ENCODE measurements around the gene ZNF683.
"Not testable (repeated sequence)": the region's sequence is repeated elsewhere in the genome, so short reads cannot be mapped to it uniquely, and the experiment has no call there.

The ZNF683 gene

DNA sequence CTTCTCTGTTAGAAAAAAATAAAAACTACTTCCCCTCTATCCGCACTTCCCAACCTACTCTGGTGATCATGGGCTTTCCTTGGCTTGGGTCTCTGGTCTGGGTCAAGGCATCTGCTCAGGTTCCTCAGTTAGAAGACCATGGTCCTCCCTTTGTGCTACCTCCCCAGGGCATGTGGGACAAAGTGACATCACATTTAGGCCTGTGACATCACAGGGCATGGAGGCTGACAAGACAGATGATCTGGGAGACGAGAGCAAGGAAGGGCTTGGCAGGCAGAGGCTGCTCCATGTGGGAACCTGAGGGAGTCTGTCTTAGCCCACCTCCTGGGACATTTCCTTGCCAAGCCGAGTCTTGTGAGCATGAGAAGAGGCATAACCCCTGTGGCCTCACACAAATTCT is at the start of gene ZNF683:
Gene ZNF683, minus strand, starts transcription at position 140 of the 400 bp plus-strand sequence. CDS start 4,179 bp downstream, outside the sequence.
- DNase-seq, result not testable (repeated sequence)

GRCh38 chr1:26419494-26419893 is 46.9 kb upstream of the ZNF683 start:
- no peak for DNase-seq

DNA sequence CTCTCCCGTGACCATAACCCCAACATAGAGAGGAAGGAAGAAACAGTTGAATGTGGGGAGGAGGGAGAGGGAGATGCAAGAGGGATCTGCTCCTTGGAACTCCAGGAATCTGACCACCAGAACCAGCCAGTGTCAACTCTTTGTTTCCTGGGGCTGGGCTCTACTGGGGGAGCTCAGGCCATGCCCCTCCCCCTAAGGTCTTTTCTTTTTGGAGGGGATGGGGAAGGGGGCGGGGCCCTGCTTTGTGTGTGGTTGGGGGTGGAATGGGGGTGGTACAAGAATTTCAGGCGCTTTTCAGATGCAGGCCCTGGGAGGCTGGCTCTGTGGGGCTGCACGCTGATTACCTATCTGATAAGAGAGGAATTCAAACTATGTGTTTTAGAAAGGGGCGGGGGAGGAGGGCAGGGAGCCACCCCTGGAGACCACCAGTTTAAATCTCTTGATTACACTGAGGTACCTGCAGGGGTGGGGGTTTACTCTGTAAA is 46.4 kb upstream of the ZNF683 start:
- no peak for DNase-seq

GRCh38 chr1:26417111-26417759 is 44.7 kb upstream of the ZNF683 start:
- peak; percentile 88 to 89 for DNase-seq

GRCh38 chr1:26413031-26413430 is 40.5 kb upstream of the ZNF683 start:
- DNase-seq, result no peak

- no peak for DNase-seq
Measured at GRCh38 chr1:26412180-26412840, 39.8 kb upstream of the ZNF683 start.

DNA sequence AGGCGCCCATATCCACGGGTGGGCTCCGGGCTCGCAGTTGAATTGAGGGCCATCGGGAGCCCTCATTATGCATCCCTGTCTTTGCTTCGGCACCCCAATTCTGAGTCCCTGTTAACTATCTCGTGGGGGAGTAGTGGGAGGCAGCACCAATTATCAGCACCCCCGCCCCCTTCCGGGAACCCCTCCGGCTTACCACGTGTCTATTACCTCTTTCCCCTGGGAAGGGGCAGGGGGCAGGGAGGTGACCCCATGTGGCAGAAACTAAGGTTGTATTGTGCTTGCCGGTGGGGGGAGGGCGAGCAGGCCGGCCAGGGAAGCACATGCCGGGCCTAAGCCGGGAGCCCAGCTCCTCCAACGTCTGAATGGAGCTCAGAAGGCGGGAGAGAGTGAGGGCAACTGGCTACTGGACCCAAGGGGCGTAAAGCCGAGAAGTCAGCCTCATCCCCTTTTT is 39.1 kb upstream of the ZNF683 start:
- no peak for DNase-seq

DNA sequence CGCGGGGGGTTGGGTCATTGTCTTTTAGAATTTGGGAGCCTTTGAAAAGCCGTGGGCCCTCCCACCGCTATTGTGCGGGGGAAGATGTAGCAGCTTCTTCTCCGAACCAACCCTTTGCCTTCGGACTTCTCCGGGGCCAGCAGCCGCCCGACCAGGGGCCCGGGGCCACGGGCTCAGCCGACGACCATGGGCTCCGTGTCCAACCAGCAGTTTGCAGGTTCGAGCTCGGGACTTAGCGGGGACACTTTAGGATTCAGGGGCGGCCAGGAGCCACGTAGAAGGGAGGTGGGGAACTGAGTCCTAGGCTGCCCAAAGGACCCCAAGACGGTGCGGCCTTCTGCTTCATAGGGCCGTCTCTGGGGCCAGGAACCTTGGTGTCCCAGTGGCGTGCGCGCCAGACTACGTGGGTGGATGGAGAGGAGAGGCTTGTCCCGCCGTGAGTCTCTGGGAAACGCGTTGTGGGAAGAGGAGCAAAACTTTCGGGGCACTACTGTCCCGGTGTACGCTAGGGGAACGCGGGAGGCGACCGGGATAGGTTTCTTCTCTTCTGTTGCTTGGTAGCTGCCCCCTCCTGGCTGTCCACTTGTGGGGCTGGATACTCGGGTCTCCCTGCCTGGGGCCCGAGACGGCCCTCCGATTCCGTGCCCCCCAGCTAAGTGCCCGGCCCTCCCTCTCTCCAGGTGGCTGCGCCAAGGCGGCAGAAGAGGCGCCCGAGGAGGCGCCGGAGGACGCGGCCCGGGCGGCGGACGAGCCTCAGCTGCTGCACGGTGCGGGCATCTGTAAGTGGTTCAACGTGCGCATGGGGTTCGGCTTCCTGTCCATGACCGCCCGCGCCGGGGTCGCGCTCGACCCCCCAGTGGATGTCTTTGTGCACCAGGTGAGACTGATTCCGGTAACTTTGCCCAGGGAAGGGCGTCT is 38.4 kb upstream of the ZNF683 start, which contains the start of gene LIN28A:
Gene LIN28A, plus strand, starts transcription at position 112 of the 918 bp plus-strand sequence. Its CDS starts 75 bp downstream, at position 187.
- no peak for DNase-seq

DNA sequence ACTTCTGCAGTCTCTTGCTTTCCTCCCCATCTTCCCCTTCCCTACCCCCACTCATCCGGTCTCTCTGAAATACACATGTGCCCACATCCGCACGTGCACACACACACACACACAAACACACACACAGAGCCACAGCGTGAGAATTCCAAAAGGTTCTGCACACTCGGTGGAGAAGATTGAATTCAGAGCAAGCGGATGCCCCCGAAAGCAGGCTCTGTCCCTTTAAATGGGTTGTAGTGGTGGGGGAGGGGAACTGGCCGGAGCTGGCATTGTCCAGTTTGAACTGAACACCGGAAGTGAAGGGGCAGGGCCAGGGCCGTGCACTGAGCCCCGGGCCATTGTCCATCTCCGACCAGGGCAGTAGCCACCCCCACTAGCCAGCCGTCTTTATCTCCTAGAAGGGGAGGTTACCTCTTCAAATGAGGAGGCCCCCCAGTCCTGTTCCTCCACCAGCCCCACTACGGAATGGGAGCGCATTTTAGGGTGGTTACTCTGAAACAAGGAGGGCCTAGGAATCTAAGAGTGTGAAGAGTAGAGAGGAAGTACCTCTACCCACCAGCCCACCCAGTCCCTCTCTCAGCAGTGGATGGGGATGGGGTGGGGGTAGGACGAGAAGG is 36.7 kb upstream of the ZNF683 start:
- no peak for DNase-seq

DNA sequence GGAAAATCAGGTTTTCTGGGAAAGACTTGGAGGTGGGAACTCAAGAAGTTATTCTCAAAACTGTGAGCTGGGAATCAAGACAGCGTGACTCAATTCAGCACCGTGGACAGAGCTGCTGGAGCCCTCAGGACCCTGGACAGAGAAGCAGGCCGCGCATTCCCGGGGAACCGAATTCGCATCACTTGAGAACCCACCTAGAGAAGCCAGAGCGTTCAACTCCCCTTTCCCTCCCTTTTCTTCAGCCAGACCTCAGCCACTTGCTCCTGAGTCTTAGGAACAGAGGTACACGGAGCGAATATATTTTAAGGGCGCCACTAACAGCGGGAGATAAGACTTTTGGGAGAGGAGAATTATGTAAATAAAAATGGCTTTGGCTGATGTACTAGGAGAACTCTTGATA is 36.1 kb upstream of the ZNF683 start:
- DNase-seq, result peak; percentile 70 to 71

DNA sequence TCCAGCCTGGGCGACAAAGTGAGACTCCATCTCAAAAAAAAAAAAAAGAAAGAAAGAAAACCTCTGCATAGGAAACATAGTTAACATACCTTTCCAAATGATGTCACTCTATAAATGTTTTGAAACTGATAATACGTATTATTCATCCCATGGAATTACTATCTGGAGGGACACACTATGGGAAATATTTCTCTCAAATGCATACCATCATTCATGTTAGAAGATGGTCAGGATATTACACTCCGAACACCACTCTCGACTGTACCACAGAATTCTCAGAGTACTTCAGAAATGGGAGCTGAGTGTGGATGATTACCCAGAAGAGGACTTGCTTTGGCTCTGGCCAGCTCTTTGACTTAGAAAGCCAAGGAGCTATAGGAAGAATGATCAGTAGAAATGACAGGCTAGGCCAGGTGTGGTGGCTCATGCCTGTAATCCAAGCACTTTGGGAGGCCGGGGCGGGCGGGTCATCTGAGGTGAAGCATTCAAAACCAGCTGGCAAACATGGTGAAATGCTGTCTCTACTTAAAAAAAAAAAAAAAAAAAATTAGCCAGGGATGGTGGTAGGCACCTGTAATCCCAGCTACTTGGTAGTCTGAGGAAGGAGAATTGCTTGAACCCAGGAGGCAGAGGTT is 32.8 kb upstream of the ZNF683 start:
- no peak for DNase-seq

DNA sequence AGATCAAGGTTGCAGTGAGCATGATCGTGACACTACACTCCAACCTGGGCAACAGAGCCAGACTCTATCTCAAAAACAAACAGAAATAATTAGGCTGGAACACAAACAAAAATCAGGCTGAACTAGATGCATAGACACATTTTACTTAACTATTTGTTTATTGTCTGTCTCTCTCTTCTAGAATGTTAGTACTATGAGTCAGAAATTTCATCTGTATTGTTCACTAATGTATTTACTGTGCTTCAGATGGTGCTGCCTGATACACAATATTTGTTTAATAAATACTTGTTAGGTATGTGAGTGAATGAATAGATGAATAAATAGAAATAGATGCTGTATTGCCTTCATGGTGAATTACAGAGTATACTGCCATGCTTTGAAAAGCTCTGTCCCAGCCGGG is 32.1 kb upstream of the ZNF683 start:
- DNase-seq, result no peak

GRCh38 chr1:26403656-26404055 is 31.1 kb upstream of the ZNF683 start:
- DNase-seq, result no peak

GRCh38 chr1:26401891-26402290 is 29.3 kb upstream of the ZNF683 start:
- DNase-seq, result no peak

- DNase-seq, result no peak
Measured at GRCh38 chr1:26399034-26399433, 26.5 kb upstream of the ZNF683 start.

- DNase-seq, result no peak
Measured at GRCh38 chr1:26395754-26396153, 23.2 kb upstream of the ZNF683 start.

DNA sequence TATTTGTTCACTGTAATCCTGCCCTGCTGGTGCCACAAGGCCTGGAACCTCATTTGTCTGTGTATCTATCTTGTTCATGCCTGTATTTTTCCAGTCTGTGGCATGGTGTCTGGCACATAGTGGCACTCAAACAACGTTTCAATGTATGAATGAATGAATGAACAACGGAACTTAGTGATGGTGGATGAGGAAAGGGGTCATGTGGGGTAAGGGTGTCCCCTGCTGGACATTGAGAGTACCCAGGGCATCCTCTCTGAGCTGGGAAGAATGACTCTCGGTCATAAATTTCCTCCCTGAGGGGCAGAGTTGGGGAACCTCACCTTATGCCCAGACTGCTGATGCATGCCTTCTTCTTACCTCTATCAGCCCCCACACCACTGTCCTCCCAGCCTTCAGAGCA is 18.9 kb upstream of the ZNF683 start:
- no peak for DNase-seq

DNA sequence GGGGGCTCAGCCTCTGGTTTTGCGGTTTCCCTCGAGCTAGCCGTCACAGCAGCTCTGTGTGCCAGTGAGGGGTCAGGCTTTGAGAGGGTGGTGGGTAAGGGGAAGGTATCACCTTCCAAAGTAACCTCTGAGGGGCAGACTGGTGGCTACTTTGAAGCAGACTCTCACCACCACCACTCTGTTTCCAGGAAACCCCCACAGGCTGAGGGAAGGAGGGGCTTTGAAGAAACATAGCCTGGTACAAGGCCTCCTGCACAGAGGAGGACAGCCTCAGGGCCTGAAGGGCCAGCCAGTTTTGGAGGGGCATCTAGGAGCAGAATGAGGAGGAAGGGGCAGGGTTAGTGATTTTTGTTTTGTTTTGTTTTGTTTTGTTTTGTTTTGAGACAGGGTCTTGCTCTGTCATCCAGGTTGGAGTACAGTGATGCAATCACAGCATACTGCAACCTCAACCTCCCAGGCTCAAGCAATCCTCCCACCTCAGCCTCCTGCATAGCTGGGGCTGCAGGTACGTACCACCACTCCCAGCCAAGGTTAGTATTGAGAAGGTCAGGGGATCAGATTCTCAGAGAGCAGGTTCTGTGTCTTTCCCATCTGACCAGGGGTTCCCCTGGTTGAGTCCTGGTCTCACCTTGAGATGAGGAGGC is 17.2 kb upstream of the ZNF683 start:
- no peak for DNase-seq

DNA sequence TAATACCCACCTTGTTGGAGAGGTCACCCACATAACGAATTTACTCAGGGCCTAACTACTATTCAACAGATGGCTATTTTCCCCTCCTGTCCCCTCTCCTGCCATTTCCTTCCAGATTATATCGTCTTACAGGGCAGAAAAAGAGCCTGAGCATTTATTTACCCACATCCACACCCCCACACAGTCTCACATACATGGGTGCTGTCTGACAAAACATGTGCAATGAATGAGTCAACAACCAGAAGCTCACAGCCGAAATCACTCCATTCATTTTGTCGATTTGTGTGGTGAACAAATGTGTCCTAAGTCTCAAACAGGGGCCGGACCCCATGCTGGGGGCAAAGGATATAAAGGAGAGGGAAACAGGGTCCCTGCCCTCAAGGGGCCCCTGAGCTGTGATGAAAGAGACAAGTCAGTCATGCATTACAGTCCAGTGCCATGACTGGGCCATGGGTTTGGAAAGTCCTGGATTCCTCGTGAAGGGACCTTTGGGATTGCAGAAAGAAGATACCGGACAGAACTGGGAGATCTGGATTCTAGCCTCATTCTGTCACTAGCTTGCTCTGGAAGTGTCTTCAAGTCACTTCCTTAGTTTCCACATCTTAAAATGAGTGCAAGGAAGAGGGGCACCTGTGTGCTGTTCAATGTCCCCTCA is 16.4 kb upstream of the ZNF683 start:
- no peak for DNase-seq

DNA sequence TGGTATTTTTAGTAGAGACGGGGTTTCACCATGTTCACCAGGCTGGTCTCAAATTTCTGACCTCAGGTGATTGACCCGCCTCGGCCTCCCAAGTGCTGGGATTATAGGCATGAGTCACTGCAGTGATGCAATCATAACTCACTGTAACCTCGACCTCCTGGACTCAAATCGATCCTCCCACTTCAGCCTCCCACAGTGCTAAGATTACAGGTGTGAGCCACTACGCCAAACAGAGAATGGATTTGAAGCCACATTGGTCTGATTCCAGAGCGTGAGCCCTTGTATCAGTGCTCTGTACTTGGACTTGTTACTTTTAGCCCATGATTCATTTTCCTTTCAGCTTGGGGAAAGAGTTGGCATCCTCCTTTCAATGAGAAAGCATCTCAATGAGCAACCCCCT is 14.9 kb upstream of the ZNF683 start:
- no peak for DNase-seq

GRCh38 chr1:26385063-26385462 is 12.5 kb upstream of the ZNF683 start:
- DNase-seq, result not testable (repeated sequence)
